GM23248 (cell line): ENCODE measurements around the gene ABHD4.

Experiments
- EZH2 ChIP-seq: fragments of 200-600 bp; sonication (generic); IDR thresholded peaks from 2 replicates; pipeline ENCODE4 v1.6.1; 2018; ENCODE audit warnings: antibody characterized with exemption, mild to moderate bottlenecking; ENCODE audit not compliant: insufficient read depth, poor library complexity, severe bottlenecking
- EZH2phosphoT487 ChIP-seq: fragments of 200-600 bp; sonication (generic); IDR thresholded peaks from 2 replicates; pipeline ENCODE4 v1.6.1; 2018; ENCODE audit warnings: antibody characterized with exemption, moderate library complexity, mild to moderate bottlenecking, low read depth; ENCODE audit not compliant: insufficient read depth

DNA sequence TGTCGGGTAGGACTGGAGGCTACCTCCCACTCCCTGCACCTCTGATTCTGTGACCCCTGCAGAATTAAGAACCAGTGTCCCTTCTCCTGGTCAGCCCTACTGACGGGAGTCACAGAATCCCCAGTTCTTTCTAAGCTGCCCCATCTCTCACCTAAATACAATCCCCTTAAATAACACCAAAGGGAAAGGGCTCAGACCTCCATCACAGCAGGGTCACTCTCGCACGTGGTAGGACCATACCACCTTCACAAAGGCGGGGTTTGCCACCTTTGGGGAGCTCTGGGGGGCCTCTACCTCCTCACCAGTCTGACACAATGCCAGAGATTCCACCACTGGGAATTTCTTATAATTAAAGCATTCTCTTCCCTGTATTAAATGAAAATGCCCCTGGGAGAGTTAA, 44.7 kb upstream of the ABHD4 start:
- TF ChIP-seq EZH2phosphoT487 (no peak), EZH2 (no peak)
